Activated gamma-delta T cell treated with anti-CD3 and anti-CD28 coated beads, Interleukin-2, amount 50 U/mL, for 16 hours (primary cell): ENCODE data around the gene TPPP.
"Not testable (repeated sequence)": the region's sequence is repeated elsewhere in the genome, so short reads cannot be mapped to it uniquely, and the experiment has no call there.

Experiments
- DNase-seq: peaks from one replicate; pipeline ENCODE4 v3.0.0-alpha.2; 2020; ENCODE audit warnings: low read depth

TPPP gene

GRCh38 chr5:693271-694041 is at the start of gene TPPP:
Gene TPPP (minus strand): TSS chr5:693352. CDS start chr5:678060, 15,292 bp downstream.
- peak; percentile 57 for DNase-seq

- not testable (repeated sequence) for DNase-seq
Observed at GRCh38 chr5:742276-742675, 49.1 kb upstream of the TPPP start.

- not testable (repeated sequence) for DNase-seq
Observed at GRCh38 chr5:734145-734544, 41.0 kb upstream of the TPPP start.

- DNase-seq = not testable (repeated sequence)
Observed at GRCh38 chr5:732754-733454, 39.8 kb upstream of the TPPP start.

- not testable (repeated sequence) for DNase-seq
Observed at GRCh38 chr5:729225-729624, 36.1 kb upstream of the TPPP start.

GRCh38 chr5:727087-727486 is 33.9 kb upstream of the TPPP start:
- not testable (repeated sequence) for DNase-seq

- not testable (repeated sequence) for DNase-seq
Observed at GRCh38 chr5:723865-724264, 30.7 kb upstream of the TPPP start.

- not testable (repeated sequence) for DNase-seq
Observed at GRCh38 chr5:723309-723708, 30.2 kb upstream of the TPPP start.

GRCh38 chr5:719379-719778 is 26.2 kb upstream of the TPPP start:
- not testable (repeated sequence) for DNase-seq

GRCh38 chr5:717143-717542 is 24.0 kb upstream of the TPPP start:
- DNase-seq = no peak

GRCh38 chr5:716740-717139 is 23.6 kb upstream of the TPPP start:
- not testable (repeated sequence) for DNase-seq

GRCh38 chr5:715636-716035 is 22.5 kb upstream of the TPPP start:
- not testable (repeated sequence) for DNase-seq

- not testable (repeated sequence) for DNase-seq
Observed at GRCh38 chr5:714215-715118, 21.3 kb upstream of the TPPP start.

- not testable (repeated sequence) for DNase-seq
Observed at GRCh38 chr5:713686-714085, 20.5 kb upstream of the TPPP start.

GRCh38 chr5:708848-709517 is 15.8 kb upstream of the TPPP start:
- not testable (repeated sequence) for DNase-seq

- DNase-seq = not testable (repeated sequence)
Observed at GRCh38 chr5:708374-708773, 15.2 kb upstream of the TPPP start.

GRCh38 chr5:706127-706526 is 13.0 kb upstream of the TPPP start:
- DNase-seq = not testable (repeated sequence)

GRCh38 chr5:696753-697702 is 3.9 kb upstream of the TPPP start:
- not testable (repeated sequence) for DNase-seq

- not testable (repeated sequence) for DNase-seq
Observed at GRCh38 chr5:696191-696590, 3.0 kb upstream of the TPPP start.

GRCh38 chr5:695475-695874 is 2.3 kb upstream of the TPPP start:
- DNase-seq = not testable (repeated sequence)
